Astrocyte of the cerebellum (primary cell): ENCODE measurements around the gene JKAMP.

Source experiments
- DNase-seq: peaks from one replicate; pipeline ENCODE4 v3.0.0-alpha.2; 2011; ENCODE audit warnings: low read depth
- H3K4me3 ChIP-seq: 2 replicates; pipeline ENCODE4 v1.5.1; 2011; ENCODE audit warnings: mild to moderate bottlenecking, low read depth, low read length, moderate library complexity
- in situ Hi-C: cut with HindIII; loops from 2 replicates; pipeline ENCODE4 v1.10.0; 2017; ENCODE audit warnings: low sequenced_read_pairs
- TF ChIP-seq, protein P1 (sequence below): IDR thresholded peaks from 2 replicates; pipeline ENCODE4 v1.5.1; 2012; ENCODE audit warnings: low read length, low read depth, moderate library complexity, mild to moderate bottlenecking; ENCODE audit errors: missing control alignments

Gene JKAMP

DNA sequence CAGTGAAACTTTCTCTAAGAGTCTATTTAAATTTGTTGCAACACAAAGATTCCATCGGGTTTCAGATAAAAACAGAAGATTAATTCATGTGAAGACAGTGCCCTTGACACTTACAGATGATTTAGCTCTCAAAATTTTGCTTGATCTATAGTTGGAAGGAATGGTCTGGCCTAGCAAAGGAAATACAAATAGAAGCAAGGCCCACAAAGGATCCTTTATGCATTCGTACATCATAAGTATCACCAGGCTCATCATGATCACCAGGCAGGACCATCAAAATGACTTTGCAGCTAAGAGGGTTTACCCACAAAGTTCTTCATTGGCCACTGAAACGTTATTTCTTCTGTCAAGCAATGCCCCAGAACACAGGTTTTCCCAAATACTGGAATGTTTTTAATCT is 24.8 kb downstream of the JKAMP start:
- no peak overlapping the region for H3K4me3 ChIP-seq
- in situ Hi-C loops, result no loop called here
- TF ChIP-seq, protein P1, sequence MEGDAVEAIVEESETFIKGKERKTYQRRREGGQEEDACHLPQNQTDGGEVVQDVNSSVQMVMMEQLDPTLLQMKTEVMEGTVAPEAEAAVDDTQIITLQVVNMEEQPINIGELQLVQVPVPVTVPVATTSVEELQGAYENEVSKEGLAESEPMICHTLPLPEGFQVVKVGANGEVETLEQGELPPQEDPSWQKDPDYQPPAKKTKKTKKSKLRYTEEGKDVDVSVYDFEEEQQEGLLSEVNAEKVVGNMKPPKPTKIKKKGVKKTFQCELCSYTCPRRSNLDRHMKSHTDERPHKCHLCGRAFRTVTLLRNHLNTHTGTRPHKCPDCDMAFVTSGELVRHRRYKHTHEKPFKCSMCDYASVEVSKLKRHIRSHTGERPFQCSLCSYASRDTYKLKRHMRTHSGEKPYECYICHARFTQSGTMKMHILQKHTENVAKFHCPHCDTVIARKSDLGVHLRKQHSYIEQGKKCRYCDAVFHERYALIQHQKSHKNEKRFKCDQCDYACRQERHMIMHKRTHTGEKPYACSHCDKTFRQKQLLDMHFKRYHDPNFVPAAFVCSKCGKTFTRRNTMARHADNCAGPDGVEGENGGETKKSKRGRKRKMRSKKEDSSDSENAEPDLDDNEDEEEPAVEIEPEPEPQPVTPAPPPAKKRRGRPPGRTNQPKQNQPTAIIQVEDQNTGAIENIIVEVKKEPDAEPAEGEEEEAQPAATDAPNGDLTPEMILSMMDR, result no peak
- no peak for DNase-seq

DNA sequence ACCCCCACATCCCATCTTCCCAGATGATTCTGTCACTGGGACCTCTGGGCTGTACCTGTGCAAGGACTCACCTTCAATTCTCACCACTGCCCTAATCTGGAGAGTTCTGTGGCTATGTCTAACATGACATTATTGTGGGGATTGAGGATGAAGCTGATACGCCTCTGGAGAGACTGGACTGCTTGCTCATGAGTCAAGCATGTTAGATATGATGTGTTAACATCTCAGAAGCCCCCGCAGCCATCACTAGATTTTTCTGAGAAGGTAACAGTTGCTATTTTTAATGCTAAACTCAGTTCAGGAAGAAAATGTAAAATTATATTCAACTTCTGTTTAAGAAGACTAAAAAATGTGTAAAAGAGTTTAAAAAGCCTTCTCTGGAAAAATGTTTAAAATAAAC is 25.7 kb downstream of the JKAMP start:
- in situ Hi-C loops, result no loop called here
- TF ChIP-seq, protein P1, result no peak
- no peak for DNase-seq
- H3K4me3 ChIP-seq, result no peak overlapping the region

DNA sequence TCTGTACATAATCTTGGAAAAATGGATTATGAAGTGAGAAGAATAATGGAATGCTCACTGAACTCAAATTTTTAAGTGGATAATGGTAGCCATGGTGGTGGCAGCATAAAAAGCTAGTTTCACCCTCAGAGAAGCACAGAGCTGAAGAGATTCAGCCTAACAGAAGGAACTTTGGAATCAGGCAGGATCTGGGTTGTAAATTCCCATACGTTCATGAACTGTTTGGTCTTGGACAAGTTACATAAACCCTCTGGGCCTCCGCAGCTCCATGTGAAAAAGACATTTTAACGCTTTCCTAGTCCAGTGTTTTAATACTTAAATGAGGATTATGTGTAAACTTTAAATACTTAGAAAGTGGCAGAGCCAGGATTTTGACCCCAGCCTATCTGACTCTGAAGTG is 26.6 kb downstream of the JKAMP start:
- no peak for DNase-seq
- TF ChIP-seq, protein P1, result no peak
- in situ Hi-C loops, result no loop called here
- H3K4me3 ChIP-seq, result no peak overlapping the region

- DNase-seq, result peak; percentile 6
- in situ Hi-C loops, result no loop called here
- H3K4me3 ChIP-seq, result no peak overlapping the region
- TF ChIP-seq, protein P1, result peak; percentile 75
These were observed 27.7 kb downstream of the JKAMP start for GRCh38 chr14:59511916-59512575.

DNA sequence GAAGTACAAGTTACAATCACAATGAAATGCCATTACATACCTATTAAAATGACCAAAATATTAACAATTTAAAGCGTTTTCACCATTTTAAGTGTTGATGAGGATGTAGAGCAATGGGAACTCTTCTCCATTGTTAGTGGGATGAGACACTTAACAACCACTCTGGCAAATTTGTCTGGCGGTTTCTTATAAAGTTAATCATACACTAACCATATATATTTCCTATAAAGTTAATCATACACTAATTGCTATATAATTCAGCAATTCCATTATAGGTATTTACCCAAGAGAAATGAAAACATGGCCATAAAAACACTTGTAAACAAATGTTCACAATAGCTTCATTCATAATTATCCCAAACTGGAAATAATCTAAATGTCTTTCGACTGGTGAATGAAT is 35.9 kb downstream of the JKAMP start:
- in situ Hi-C loops, result no loop called here
- H3K4me3 ChIP-seq, result no peak overlapping the region
- TF ChIP-seq, protein P1, result no peak
- DNase-seq, result no peak

GRCh38 chr14:59529189-59529588 is 44.9 kb downstream of the JKAMP start:
- TF ChIP-seq, protein P1, result no peak
- no peak overlapping the region for H3K4me3 ChIP-seq
- in situ Hi-C loops, result no loop called here
- no peak for DNase-seq
